NCI-H460 (cell line): ENCODE measurements around the gene MSRB1. TPM values are rescaled to one million over a fixed set of nuclear protein-coding genes. Genes with fewer than 3 reads are reported as not detected.

Experiments used
- DNase-seq: peaks from one replicate; pipeline ENCODE4 v3.0.0-alpha.2; 2016; ENCODE audit warnings: low read depth; ENCODE audit errors: extremely low read depth
- polyA plus RNA-seq: library from polyadenylated mRNA; depleted of rRNA; stranded (reverse); fragments of >200 nt; gene quantifications from 2 replicates; pipeline ENCODE4 v1.2.3, GENCODE V29; 2014; cell fraction: nucleus; rRNA removed
- total RNA-seq: library from RNA; depleted of rRNA; stranded (reverse); fragments of >200 nt; shearing (Covaris generic); gene quantifications from 2 replicates; pipeline ENCODE4 v1.2.3, GENCODE V29; 2014; rRNA removed

Gene MSRB1, protein sequence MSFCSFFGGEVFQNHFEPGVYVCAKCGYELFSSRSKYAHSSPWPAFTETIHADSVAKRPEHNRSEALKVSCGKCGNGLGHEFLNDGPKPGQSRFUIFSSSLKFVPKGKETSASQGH
- 5.8 and 7.4 TPM in 2 replicates for total RNA-seq
- 19.4 and 69.8 TPM in 2 replicates for polyA plus RNA-seq

DNA sequence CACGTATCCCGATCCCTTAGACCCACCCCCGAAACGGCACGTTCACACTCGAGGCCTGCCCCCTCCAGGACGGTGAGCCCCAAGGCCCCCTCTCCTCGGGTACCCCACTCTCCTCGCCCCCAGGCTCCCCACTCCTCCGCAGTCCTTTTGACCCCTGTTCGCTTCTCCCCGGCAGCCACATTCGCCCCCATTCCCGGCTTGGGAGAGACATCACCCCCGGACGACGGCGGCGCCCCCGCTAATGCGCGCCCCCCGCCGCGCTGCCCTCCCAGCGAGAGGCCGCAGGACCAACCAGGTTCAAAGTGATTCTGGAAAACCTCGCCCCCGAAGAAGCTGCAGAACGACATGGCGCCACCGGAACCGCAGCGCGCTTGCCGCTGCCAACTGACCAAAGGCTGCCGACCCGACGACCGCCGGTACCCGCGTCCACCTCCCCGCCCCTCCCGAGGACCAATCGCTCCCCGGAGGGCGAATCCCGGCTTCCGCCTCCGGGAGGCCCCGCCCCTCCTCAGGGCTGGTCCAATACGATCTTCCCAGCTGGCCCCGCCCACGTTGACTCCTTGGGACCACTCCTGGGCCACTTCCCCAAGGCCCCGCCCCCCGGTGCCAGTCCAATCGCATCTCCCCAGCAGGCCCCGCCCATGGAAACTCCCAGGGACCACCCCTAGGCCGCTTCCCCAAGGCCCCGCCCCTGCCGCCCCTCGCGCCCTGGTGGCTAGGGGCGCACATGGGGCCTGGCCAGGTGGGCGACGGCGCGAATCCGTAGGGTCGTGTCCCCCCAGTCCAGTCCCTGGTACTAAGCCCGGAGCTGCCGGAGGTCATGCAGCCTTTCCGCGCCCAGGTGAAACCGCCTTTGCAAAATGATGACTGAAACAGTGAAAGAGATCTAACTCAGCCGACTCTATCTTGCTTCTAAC, at the start of gene MSRB1:
Gene MSRB1 (minus strand): TSS at position 390 of the 917 bp plus-strand sequence. CDS start 43 bp downstream, at position 347.
- peak; percentile 99 for DNase-seq

DNA sequence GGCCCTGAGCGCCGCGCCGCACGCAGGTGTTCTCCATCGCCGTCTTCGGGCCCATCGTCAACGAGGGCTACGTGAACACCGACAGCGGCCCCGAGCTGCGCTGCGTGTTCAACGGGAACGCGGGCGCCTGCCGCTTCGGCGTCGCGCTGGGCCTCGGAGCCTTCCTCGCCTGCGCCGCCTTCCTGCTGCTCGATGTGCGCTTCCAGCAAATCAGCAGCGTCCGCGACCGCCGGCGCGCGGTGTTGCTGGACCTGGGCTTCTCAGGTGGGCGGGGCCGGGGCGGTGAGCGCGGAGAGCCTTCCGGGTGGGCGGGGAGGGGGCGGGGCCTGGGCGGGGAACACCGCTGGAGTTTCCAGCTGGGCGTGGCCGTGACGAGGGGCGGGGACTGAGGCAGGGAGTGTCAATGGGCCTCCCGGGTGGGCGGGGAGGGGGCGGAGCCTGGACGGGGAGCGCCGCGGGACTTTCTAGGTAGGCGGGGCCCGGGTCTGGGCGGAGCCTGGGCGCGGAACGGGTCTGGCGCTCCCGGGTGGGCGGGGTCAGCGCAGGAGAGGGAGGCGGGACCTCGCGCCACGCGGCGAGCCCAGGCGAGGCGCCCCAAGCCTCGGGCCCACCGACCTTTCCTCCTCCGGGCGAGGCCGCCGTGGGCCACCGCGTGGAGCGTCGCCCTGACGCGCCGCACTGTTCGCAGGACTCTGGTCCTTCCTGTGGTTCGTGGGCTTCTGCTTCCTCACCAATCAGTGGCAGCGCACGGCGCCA, 49.1 kb upstream of the MSRB1 start:
- DNase-seq: peak; percentile 89

DNA sequence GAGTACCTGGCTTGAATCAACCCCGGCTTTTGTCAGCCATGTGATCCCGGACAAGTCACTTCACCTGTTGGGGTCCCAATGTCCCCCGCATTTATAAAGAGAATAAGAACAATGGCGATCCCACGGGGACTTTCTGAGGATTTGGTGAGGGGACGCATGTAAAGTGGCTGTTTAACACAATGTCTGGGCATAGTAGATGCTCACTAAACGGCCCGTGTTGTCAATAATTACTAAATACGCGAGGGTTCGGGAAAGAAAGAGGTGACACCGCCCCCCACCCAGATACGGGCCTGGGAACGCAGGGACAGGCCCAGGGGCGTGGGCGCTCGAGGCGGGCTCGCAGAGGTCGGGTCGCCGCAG, 48.6 kb upstream of the MSRB1 start:
- DNase-seq: no peak

DNA sequence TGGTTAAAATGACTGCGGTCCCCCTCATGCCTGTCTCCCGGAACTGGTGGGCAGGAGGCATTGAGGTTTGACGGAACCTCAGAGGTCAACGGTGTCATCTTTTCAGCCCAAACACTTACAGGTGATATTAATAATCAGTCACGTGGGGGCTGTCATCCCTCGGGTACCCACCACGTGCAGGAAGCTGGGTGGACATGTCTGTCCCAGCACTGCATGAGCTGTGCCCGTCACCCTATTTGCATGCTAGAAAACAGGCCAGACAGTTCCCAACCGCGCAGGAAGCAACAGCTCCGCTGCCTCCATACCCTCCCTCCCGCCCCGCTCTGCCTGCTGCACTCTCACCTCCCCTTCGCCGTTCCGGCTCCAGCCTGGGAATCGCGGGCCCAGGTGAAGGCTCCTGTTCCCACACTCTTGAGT, 48.1 kb upstream of the MSRB1 start:
- DNase-seq: no peak

DNA sequence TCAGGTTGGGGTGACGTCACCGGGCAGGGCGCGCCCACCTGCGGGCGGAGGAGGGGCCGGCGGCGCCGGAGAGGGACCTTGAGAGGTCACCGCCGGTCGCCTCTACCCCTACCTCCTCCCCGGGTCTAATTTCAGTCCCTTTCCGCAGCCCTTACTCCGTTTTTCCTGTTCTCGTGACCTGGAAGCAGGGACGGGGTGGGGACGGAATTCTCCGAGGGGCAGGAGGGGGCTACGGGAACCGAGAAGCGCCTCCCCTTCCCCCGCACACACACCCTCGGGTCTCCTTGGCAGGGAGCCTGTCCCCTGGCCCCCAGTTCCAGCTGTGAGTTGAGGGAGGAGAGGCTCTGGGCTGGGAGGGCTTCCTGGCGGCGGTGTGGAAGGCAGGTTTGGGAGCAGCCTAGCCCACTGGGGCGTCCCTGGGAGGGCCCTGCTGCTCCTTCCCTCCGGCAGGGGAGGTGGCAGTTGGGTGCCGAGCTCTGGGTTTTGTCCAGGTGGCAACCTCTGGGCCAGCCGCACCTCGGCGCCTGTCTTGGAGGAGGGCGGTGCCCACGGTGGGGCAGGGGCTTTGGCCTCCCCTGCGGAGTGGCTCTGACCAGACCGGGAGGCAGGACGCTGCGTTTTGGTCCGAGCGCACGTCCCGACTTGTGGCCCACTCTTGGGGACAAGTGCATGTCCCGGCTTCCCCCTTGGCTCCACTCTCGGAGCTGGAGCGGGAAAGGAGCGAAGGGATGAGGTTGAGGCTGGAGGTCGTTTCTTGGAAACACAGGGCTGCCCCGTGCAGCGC, 47.5 kb upstream of the MSRB1 start:
- no peak for DNase-seq

DNA sequence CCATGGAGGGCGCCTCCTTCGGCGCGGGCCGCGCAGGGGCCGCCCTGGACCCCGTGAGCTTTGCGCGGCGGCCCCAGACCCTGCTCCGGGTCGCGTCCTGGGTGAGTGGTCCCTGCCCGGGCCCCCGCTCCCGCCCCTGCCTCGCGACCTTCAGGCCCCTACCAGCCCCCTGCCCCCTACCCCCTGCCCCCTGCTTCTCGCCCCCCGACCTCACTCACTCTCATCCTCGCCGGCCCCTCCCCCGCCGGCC, 47.0 kb upstream of the MSRB1 start:
- no peak for DNase-seq

DNA sequence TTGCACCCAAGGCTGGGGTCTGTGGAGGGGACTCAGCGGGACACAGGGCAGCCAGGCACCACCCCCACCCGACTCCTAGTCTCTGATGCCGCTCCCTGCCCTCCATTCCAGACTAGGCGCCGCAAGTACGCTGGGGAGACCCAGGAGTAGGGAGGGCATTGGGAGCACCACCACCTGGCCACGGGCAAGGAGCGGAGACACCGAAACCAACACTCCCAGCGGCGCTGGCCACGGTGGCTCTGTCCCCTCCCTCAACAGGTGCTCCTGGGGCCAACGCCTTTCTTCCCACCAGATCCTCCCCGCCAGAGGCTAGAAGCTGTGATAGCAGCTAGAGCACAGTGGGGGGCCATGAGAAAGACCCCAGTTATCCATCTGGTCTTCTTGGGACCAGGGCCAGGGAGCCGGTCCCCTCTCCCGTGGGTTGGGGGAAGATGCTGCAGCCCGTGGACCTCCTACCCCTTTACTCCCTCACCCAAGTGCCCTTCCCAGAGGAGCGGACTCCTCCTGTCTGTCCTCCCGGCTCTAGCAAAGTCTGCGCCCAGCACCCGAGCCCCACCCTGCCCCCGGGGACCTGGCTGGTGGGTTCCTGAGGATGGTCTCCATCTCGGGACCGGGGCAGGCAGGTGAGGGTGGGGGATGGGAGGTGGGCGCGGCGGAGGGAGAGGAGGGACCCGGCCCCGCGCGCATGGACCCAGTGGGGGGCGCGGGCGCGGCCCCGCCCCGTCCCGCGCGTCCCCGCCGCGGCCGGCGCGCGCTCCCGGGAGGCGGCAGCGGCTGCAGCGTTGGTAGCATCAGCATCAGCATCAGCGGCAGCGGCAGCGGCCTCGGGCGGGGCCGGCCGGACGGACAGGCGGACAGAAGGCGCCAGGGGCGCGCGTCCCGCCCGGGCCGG, 46.5 kb upstream of the MSRB1 start, which contains the start of gene SYNGR3:
Gene SYNGR3 (plus strand): TSS at position 762 of the 892 bp plus-strand sequence. CDS start 133 bp downstream, outside the sequence.
- no peak for DNase-seq

DNA sequence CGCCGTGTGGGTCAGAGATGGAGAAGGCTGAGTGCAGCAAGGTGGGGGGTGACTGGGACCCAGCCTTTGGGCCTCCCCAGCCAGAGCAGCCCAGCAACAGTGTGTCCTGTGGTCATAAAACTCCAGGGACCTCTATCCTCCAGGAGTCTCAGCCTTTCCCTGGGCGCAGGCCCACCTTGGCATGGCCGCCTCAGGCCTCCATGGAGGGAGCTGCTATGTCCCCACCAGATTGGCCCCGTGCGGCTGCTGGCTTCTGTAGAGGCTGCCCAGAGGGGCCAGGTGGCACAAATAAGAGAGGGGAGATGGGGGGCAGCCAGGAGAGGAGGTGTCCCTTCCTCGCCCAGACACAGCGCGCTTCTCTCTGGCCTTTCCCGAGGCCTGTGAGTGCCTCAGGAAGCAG, 44.2 kb upstream of the MSRB1 start:
- DNase-seq: no peak

DNA sequence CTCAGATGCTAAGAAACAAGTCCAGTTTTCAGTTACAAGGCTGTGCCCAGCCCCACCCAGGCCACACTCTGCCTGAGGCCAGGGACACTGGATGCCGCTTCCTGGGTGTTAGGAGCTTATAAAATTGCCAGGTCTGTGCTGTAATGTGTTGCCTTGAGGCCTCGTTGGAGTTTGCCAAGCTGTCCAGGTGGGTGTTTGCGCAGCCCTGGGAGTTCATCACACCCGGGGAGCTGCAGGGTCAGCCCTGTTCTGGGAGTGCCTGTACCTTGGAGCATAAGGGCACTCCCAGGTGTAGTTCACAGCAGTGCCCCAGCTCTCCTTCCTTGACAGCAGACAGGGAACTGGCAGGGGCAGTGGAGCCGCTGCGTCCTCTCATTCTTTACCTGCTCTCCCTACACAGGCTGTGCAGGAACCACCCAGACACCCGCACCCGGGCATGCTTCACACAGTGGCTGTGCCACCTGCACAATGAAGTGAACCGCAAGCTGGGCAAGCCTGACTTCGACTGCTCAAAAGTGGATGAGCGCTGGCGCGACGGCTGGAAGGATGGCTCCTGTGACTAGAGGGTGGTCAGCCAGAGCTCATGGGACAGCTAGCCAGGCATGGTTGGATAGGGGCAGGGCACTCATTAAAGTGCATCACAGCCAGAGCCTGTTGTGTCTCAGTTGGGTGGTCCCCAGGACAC, 42.6 kb upstream of the MSRB1 start:
- DNase-seq: no peak

DNA sequence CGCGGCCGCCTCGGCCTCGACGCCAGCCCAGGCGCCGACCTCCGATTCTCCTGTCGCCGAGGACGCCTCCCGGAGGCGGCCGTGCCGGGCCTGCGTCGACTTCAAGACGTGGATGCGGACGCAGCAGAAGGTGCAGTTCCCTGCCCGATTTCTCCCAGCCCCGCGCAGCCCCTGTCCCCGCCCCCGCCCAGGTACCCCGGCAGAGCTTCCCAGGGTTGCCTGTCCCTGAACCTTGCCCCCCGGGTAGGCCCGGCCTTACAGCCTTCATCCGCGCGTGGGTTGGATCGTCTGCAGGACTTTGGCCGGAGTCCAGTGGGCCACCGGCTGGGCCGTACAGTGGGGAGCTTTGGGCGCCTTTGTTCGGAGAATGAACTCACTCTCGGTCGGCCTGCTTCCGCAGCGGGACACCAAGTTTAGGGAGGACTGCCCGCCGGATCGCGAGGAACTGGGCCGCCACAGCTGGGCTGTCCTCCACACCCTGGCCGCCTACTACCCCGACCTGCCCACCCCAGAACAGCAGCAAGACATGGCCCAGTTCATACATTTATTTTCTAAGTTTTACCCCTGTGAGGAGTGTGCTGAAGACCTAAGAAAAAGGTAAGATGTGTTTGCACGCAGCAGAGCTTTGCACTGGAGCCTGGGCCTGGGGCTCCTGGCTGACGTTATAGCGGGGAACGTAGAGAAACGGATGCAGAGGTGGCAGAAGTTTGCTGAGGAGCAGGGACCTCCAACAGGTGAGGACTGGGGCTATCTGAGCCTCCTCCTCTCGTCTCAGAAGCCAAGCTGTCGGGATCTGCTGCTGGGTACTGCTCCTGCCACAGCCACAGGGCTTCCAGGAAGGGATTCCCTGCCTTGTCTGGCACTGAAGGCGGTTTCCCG, 41.6 kb upstream of the MSRB1 start:
- DNase-seq: no peak

DNA sequence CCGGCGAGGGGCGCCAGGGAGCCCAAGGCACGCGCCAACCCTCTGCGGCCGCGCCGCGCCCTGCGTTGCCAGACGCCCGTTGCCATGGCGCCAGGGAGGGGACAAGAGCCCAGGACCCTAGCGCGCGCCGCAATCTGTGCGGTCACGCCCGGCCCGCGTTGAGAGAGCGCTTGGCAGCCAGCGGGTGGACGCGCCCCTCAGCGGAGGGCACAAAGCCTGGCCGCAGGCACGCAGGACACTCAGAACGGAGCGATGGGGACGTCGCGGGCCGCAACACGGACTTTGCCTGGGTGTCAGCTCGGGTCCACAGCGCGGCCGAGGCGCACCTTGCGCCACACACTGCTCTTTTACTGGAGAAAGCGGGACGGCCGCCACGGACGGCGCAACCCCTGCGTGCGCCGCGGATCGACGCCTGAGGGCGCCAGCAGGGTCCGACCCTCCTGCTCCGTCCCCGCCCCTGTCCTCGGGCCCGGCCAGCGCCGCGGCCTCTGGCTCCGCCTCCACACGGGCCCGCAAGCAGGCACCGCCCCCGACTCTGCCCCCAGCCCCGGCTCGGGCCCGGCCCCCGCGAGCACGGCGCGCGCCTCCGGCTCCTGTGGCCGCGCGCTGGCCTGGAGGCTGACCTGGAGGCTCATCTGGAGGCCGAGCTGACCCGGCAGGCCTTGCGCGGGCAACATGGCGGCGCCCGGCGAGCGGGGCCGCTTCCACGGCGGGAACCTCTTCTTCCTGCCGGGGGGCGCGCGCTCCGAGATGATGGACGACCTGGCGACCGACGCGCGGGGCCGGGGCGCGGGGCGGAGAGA, 40.7 kb upstream of the MSRB1 start, which contains the start of gene GFER:
Gene GFER (plus strand): TSS at position 650 of the 803 bp plus-strand sequence. CDS start 26 bp downstream, at position 676.
- peak; percentile 91 for DNase-seq

DNA sequence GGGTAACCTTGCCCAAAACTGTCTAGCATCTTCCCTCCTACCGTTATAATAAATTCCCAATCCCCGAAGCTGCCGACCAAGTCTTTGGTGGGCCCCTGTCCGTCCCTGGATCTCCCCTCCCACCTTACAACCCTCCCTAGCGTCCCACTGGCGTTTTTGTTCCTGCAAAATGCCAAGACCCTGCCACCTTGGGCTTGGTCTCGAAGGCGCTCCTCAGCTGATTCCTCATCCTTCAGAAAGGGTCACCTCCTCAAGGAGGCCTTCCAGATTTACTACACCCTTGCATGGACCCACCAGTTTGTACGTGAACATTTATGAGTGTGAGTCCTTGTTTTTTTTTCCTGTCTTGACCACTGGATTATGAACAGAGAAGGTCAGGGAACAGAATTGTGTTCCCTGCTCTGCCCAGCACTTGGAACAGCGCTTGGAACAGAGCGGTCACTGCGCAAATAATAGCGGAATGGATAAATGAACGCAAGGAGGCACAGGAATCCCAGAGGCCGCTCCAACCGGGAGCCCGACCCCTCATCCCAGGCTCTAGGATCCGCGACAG, 40.1 kb upstream of the MSRB1 start:
- no peak for DNase-seq

DNA sequence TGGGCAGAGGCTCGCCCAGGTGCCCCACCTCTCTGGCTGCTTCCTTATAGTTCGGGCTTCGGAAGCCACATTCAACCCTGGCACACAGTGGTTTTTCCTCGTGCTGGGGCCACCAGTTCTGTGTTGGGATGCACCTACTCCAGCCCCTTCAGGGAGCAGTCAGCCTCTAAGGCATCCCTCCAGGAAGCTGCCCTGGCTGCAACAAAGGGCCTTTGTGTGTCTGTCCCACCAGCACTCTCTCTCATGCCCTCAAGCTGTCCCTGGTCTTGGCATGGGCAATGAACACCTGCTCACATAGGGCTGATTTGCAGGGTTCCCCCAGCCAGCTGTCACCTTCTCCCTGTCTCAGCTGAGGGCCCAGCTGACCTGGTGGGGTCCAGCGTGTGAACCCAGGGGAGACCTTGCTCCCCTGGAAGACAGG, 39.0 kb upstream of the MSRB1 start:
- no peak for DNase-seq

DNA sequence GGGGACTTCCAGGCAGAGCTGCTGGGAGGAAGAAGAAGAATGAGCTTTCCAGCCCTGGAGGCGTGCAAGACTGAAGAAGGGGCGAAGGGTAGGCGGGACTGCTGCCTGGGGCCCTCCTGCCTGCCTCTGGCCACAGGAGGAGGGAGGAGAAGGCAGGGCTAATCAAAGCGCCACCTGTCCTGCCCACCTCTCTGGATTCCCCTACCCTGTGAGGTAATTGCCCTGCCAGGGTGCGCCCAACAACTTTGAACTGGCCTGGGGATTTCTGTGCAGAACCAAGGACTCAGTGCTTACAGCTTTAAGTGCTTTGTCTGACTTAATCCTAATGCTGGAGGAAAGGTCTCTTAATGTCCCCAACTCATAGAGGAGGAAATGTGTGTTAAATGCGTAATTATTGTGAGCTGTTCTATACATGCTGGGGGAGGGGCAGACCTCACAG, 38.4 kb upstream of the MSRB1 start, which contains the start of gene NOXO1:
Gene NOXO1 (minus strand): TSS at position 72 of the 439 bp plus-strand sequence. CDS start 290 bp downstream, outside the sequence.
- DNase-seq: no peak

DNA sequence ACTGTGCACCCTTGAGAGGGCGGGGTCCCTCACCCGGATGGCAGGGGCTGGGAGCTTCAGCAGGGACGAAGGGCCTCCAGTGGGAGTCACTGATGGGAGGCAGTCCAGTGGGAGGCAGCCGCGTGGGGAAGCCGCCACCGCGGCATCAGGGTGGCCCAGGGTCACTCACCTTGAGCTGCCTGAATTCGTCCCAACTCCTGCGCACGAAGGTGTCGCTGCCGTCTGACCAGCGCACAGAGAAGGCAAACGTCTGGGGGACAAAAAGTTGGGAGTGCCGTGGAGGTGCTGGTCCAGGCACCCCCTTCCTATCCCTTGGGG, 37.7 kb upstream of the MSRB1 start:
- DNase-seq: no peak

DNA sequence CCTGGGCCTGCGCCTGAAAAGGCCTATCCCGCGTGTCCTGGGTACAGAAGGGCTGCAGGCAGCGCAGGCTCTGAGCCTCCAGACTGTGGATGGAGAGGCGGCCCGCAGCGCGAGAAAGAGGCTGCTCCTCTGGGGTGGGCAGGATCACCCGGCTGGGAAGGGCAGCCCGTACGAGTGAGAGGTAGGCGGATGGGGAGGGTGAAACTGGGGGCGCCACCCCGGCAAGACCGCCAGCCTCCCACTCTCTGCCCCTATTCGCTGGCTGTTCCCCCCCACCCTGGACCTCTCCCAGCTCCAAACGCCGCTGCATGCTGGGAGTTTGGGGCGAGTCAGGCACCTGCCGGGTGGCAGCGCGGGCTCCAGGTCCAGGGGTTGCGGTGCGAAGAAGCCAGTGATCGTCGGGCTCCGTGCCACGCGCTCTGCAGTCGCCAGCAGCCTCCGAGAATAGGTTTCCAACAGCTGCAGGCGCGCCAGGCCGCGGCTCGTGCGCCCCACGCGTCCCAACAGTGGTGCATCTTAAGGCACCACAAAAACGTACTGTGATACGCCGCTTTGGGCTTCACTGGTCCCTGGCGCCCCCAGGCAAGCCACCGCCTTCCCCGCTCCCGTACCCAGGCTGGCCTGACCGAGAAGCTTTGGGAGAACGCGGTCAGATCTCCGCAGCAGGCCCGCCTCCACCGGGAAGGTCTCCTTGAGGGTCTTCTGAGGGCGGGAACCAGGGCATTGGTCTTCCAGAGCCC, 37.2 kb upstream of the MSRB1 start:
- DNase-seq: no peak
